Trophoblast cell (in vitro differentiated cells and primary cell): ENCODE results near the gene TEX14.

Experiments used
- DNase-seq, 2 donors: peaks; one replicate each; pipeline ENCODE4 v3.0.0-alpha.2; 2016
- H2AFZ ChIP-seq: 2 replicates; pipeline ENCODE4 v1.6.1; 2013; ENCODE audit warnings: low read length, moderate library complexity, mild to moderate bottlenecking; ENCODE audit not compliant: insufficient read depth, poor library complexity
- H2AK5ac ChIP-seq: 2 replicates; pipeline ENCODE4 v1.6.1; 2013; ENCODE audit warnings: mild to moderate bottlenecking, low read length
- H2BK120ac ChIP-seq: 2 replicates; pipeline ENCODE4 v1.6.1; 2013; ENCODE audit warnings: low read length, mild to moderate bottlenecking, moderate library complexity; ENCODE audit not compliant: insufficient read depth, poor library complexity
- H2BK12ac ChIP-seq: 2 replicates; pipeline ENCODE4 v1.6.1; 2013; ENCODE audit warnings: mild to moderate bottlenecking, low read length, moderate library complexity
- H2BK5ac ChIP-seq: 2 replicates; pipeline ENCODE4 v1.6.1; 2013; ENCODE audit warnings: low read length, low read depth, moderate library complexity, mild to moderate bottlenecking; ENCODE audit not compliant: poor library complexity
- H3K14ac ChIP-seq: 2 replicates; pipeline ENCODE4 v1.6.1; 2013; ENCODE audit warnings: mild to moderate bottlenecking, low read length
- H3K18ac ChIP-seq: 2 replicates; pipeline ENCODE4 v1.6.1; 2013; ENCODE audit warnings: mild to moderate bottlenecking, low read length
- H3K23ac ChIP-seq: 2 replicates; pipeline ENCODE4 v1.6.1; 2013; ENCODE audit warnings: low read length
- H3K27ac ChIP-seq: 2 replicates; pipeline ENCODE4 v1.5.1; 2013; ENCODE audit warnings: low read depth, mild to moderate bottlenecking, inconsistent platforms, low read length, moderate library complexity
- H3K27me3 ChIP-seq: 2 replicates; pipeline ENCODE4 v1.6.1; 2013; ENCODE audit warnings: inconsistent platforms, mild to moderate bottlenecking, low read length, moderate library complexity; ENCODE audit not compliant: insufficient read depth
- H3K36me3 ChIP-seq, 2 experiments: 1 replicate in 1 of 2; 2 replicates in 1 of 2; pipeline ENCODE4 v1.6.1; 2013; ENCODE audit warnings: low read length in 2 of 2, mild to moderate bottlenecking in 2 of 2, moderate library complexity in 1 of 2; ENCODE audit not compliant: insufficient read depth in 2 of 2, control insufficient read depth in 1 of 2
- H3K4ac ChIP-seq: 2 replicates; pipeline ENCODE4 v1.6.1; 2013; ENCODE audit warnings: low read depth, mild to moderate bottlenecking, low read length, moderate library complexity
- H3K4me1 ChIP-seq, 2 experiments: 1 replicate in 1 of 2; 2 replicates in 1 of 2; pipeline ENCODE4 v1.6.1; 2013; ENCODE audit warnings: low read length in 2 of 2, mild to moderate bottlenecking in 2 of 2, moderate library complexity in 1 of 2; ENCODE audit not compliant: insufficient read depth in 2 of 2, control insufficient read depth in 1 of 2
- H3K4me2 ChIP-seq: 2 replicates; pipeline ENCODE4 v1.6.1; 2013; ENCODE audit warnings: inconsistent platforms, mild to moderate bottlenecking, low read length, moderate library complexity
- H3K4me3 ChIP-seq: 2 replicates; pipeline ENCODE4 v1.5.1; 2013; ENCODE audit warnings: mild to moderate bottlenecking, low read depth, low read length, inconsistent platforms
- H3K79me1 ChIP-seq: one replicate; pipeline ENCODE4 v1.6.1; 2013; ENCODE audit warnings: low read length
- H3K79me2 ChIP-seq: 2 replicates; pipeline ENCODE4 v1.6.1; 2013; ENCODE audit warnings: low read length, mild to moderate bottlenecking; ENCODE audit not compliant: control insufficient read depth, insufficient read depth, poor library complexity
- H3K9ac ChIP-seq: 2 replicates; pipeline ENCODE4 v1.6.1; 2013; ENCODE audit warnings: mild to moderate bottlenecking, low read length
- H3K9me3 ChIP-seq: 2 replicates; pipeline ENCODE4 v1.6.1; 2013; ENCODE audit warnings: low read depth, mild to moderate bottlenecking, control low read depth, inconsistent platforms, low read length; ENCODE audit not compliant: insufficient read depth
- H4K12ac ChIP-seq: 2 replicates; pipeline ENCODE4 v1.6.1; 2013; ENCODE audit warnings: low read depth, mild to moderate bottlenecking, low read length, moderate library complexity
- H4K8ac ChIP-seq: 2 replicates; pipeline ENCODE4 v1.6.1; 2013; ENCODE audit warnings: low read depth, mild to moderate bottlenecking, low read length, moderate library complexity
- H4K91ac ChIP-seq: one replicate; pipeline ENCODE4 v1.6.1; 2013; ENCODE audit warnings: low read depth, mild to moderate bottlenecking, low read length, moderate library complexity
- WGBS: extraction: QIAGEN DNeasy Blood & Tissue Kit; methylation state at CpG from one replicate; pipeline ENCODE4 v1.1.7; 2013; ENCODE audit warnings: missing lambda C conversion rate; ENCODE audit not compliant: insufficient read length, insufficient coverage; ENCODE audit errors: extremely low coverage; 5-methylcytosine and 5-hydroxymethylcytosine counted together

TEX14 gene

DNA sequence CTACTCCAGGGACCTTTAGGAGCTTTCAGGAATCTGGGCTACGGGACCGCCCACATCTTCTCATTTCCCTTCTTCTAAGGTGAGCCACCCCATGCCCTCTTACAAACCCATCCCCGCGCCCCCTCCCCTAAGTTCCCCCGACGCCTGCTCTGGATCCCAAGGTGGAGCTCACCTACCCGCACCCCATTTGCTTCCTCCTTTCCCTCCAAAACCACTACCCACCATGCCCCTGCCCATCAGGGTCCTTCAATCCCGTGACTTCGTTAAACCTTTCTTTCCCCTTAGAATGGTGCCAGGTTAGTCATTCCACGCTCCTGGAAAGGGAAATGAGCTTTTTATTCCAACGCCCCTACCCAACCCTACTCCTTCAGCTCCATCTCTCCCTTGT lies 177.1 kb downstream of the TEX14 start:
- H4K12ac ChIP-seq = no peak overlapping the region
- no peak overlapping the region for H2AK5ac ChIP-seq
- H3K79me1 ChIP-seq = peaks cover 10% of the 10 kb centered on the region
- H3K27ac ChIP-seq = no peak overlapping the region
- H3K4me2 ChIP-seq = peak overlapping the region; percentile 87
- H2AFZ ChIP-seq = no peak overlapping the region
- H2BK120ac ChIP-seq = no peak overlapping the region
- no peak for DNase-seq
- H3K9ac ChIP-seq = peak overlapping the region; percentile 23
- WGBS = no CpG with 5 or more reads among the region's 11 CpGs
- H3K23ac ChIP-seq = no peak overlapping the region
- H3K14ac ChIP-seq = peak overlapping the region; percentile 37
- no peaks in the 10 kb centered on the region for H3K9me3 ChIP-seq
- no peaks in the 10 kb centered on the region for H3K27me3 ChIP-seq
- H2BK12ac ChIP-seq = peak overlapping the region; percentile 10
- no peak overlapping the region for H3K4me3 ChIP-seq
- no peak overlapping the region for H3K18ac ChIP-seq
- no peak overlapping the region for H2BK5ac ChIP-seq
- peak overlapping the region; percentile 77 for H4K8ac ChIP-seq
- no peak overlapping the region for H3K4ac ChIP-seq
- peak overlapping the region; percentile 17 for H4K91ac ChIP-seq
- H3K4me1 ChIP-seq = peaks cover 9 to 21% of the 10 kb centered on the region in 2 experiments
- H3K79me2 ChIP-seq = peaks cover 6% of the 10 kb centered on the region
- peaks cover 18 to 23% of the 10 kb centered on the region in 2 experiments for H3K36me3 ChIP-seq

DNA sequence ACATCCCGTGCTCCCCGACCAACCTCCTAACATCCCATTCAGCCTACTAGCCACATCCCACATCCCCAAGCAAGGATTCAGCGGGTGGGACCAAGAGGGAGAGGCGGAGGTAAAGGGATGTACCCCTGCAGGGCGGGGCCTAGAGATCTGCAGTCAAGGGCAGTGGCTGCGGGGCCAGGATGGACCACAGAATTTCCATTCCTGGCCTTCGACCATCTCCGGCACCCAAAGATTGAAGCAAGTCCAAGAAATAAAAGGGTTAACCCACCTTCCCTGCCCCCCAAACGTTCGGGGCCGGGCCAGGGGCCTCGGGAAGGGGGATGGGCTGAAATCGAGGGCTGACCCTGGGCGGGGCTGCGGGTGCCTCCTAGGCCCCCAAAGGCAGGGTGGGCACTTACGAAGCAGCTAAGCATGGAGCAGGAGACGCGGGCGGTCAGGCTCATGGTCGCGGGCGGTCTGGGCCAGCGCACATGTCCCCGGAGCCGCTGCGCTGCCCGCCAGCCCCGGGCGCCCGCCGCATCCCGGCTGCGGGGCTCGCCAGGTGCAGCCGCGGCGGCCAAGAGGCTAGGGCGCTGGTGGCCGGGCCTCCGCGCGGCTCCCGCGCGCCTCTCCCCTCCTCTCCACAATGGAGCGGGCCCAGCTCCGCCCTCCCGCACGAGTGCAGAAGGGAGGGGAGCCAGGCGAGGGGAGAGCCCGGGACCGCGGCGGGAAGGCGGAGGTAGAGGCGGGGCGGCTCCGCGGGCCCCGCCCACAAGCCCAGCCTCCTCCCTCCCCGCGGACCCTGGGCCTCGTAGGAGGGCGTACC lies 177.7 kb downstream of the TEX14 start, which contains the start of gene MTMR4:
MTMR4 (minus strand) TSS at position 674 of the 805 bp plus-strand sequence; CDS start at position 443, 231 bp downstream.
- H4K8ac ChIP-seq = peak within 1 kb of the TSS; percentile 79
- peak within 1 kb of the TSS; percentile 46 for H2BK5ac ChIP-seq
- H3K4me2 ChIP-seq = peak within 1 kb of the TSS; percentile 87
- H3K23ac ChIP-seq = no peak within 1 kb of the TSS
- H3K36me3 ChIP-seq = peaks cover 21 to 28% of the 10 kb centered on the region in 2 experiments
- peak within 1 kb of the TSS; percentile 56 for H2AK5ac ChIP-seq
- H2BK12ac ChIP-seq = peak within 1 kb of the TSS; percentile 10
- peak within 1 kb of the TSS; percentile 89 for H4K91ac ChIP-seq
- peak within 1 kb of the TSS; percentile 91 for H3K14ac ChIP-seq
- peak within 1 kb of the TSS; percentile 85 for H3K18ac ChIP-seq
- H3K4me1 ChIP-seq = peaks cover 9 to 21% of the 10 kb centered on the region in 2 experiments
- peak within 1 kb of the TSS; percentile 89 for H2AFZ ChIP-seq
- no peak within 1 kb of the TSS for H3K27ac ChIP-seq
- peak within 1 kb of the TSS; percentile 72 for H3K4me3 ChIP-seq
- H3K9ac ChIP-seq = peak within 1 kb of the TSS; percentile 68
- DNase-seq = peak; percentile 81 to 87
- H4K12ac ChIP-seq = peak within 1 kb of the TSS; percentile 90
- no CpG with 5 or more reads among the region's 64 CpGs for WGBS
- peak within 1 kb of the TSS; percentile 45 for H2BK120ac ChIP-seq
- H3K79me2 ChIP-seq = peaks cover 6% of the 10 kb centered on the region
- no peaks in the 10 kb centered on the region for H3K9me3 ChIP-seq
- no peaks in the 10 kb centered on the region for H3K27me3 ChIP-seq
- peaks cover 10% of the 10 kb centered on the region for H3K79me1 ChIP-seq
- H3K4ac ChIP-seq = peak within 1 kb of the TSS; percentile 66

DNA sequence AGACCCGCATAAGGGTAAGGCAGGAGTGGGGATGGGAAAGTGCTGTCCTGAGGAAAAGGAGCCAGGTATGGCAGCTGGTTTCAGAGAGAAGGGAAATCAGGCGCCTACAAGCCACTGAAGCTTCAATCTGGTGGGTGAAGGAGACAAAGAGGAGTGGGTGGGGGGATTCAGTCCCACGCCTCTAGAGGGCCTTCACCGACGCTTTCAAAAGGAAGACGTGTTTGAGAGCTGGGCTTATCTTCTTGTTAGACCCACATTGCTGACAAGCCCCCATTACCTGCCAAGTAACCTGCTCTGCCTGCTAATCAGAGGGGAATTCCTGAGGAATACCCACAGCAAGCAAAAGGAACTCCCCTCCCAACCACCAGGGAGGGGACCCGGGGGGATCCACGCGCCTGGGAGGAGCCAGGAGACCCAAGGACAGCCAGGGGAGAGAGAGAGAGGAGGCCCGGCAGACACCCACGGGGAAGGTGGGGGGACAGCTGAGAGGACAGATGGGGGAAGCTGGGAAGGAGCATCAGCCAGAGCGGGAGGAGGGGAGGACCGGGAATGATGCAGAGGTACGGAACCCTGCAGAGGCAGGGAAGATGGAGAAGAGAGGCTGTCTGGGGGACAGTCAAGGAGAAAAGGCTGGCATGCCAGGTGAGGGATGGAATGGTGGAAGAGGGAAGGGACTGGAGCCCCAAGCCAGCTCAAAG lies 178.4 kb downstream of the TEX14 start:
- peak overlapping the region; percentile 87 for H3K4me2 ChIP-seq
- no peaks in the 10 kb centered on the region for H3K27me3 ChIP-seq
- peak overlapping the region; percentile 89 for H2AFZ ChIP-seq
- no peak overlapping the region for H4K91ac ChIP-seq
- peaks cover 7 to 19% of the 10 kb centered on the region in 2 experiments for H3K4me1 ChIP-seq
- H3K23ac ChIP-seq = no peak overlapping the region
- H2BK120ac ChIP-seq = no peak overlapping the region
- H4K8ac ChIP-seq = no peak overlapping the region
- peak overlapping the region; percentile 72 for H3K4me3 ChIP-seq
- no peak overlapping the region for H2BK12ac ChIP-seq
- peaks cover 26 to 35% of the 10 kb centered on the region in 2 experiments for H3K36me3 ChIP-seq
- no peak overlapping the region for H2AK5ac ChIP-seq
- no peak overlapping the region for H4K12ac ChIP-seq
- no peak overlapping the region for H3K27ac ChIP-seq
- peaks cover 10% of the 10 kb centered on the region for H3K79me1 ChIP-seq
- H3K14ac ChIP-seq = no peak overlapping the region
- no peaks in the 10 kb centered on the region for H3K9me3 ChIP-seq
- H3K4ac ChIP-seq = no peak overlapping the region
- H3K9ac ChIP-seq = no peak overlapping the region
- peak; percentile 13 to 37 for DNase-seq
- H2BK5ac ChIP-seq = no peak overlapping the region
- peaks cover 6% of the 10 kb centered on the region for H3K79me2 ChIP-seq
- no CpG with 5 or more reads among the region's 14 CpGs for WGBS
- H3K18ac ChIP-seq = no peak overlapping the region

GRCh38 chr17:58510075-58510474 lies 181.8 kb downstream of the TEX14 start:
- no peak for DNase-seq
- H3K27ac ChIP-seq = no peak overlapping the region
- no peak overlapping the region for H3K4me2 ChIP-seq
- H3K79me1 ChIP-seq = peaks cover 3% of the 10 kb centered on the region
- no peaks in the 10 kb centered on the region for H3K27me3 ChIP-seq
- H2BK120ac ChIP-seq = no peak overlapping the region
- no peak overlapping the region for H4K12ac ChIP-seq
- H2AK5ac ChIP-seq = no peak overlapping the region
- no peak overlapping the region for H2AFZ ChIP-seq
- H3K18ac ChIP-seq = peak overlapping the region; percentile 41
- peaks cover 3% of the 10 kb centered on the region for H3K79me2 ChIP-seq
- H3K36me3 ChIP-seq = peaks cover 53 to 63% of the 10 kb centered on the region in 2 experiments
- H3K14ac ChIP-seq = no peak overlapping the region
- H3K9me3 ChIP-seq = no peaks in the 10 kb centered on the region
- H3K4me1 ChIP-seq = peaks cover 4 to 13% of the 10 kb centered on the region in 2 experiments
- H2BK5ac ChIP-seq = no peak overlapping the region
- no peak overlapping the region for H2BK12ac ChIP-seq
- H3K4me3 ChIP-seq = no peak overlapping the region
- no CpG with 5 or more reads among the region's 5 CpGs for whole genome bisulfite sequencing
- H3K4ac ChIP-seq = no peak overlapping the region
- H3K9ac ChIP-seq = no peak overlapping the region
- no peak overlapping the region for H4K91ac ChIP-seq
- no peak overlapping the region for H3K23ac ChIP-seq
- H4K8ac ChIP-seq = no peak overlapping the region
